ENCODE measurements around the gene GPD1L.
"Not testable (repeated sequence)": the region's sequence is repeated elsewhere in the genome, so short reads cannot be mapped to it uniquely, and the experiment has no call there.

The GPD1L gene

GRCh38 chr3:32106929-32107362 lies 526 bp downstream of the GPD1L start:
- peak; percentile 3 for DNase-seq

GRCh38 chr3:32108224-32108623 lies 1.8 kb downstream of the GPD1L start:
- not testable (repeated sequence) for DNase-seq

- peak; percentile 11 for DNase-seq
These were observed 2.8 kb downstream of the GPD1L start for GRCh38 chr3:32109256-32109655.

GRCh38 chr3:32110233-32110760 lies 3.9 kb downstream of the GPD1L start:
- DNase-seq = no peak

- DNase-seq = no peak
These were observed 5.1 kb downstream of the GPD1L start for GRCh38 chr3:32111560-32111959.

- no peak for DNase-seq
These were observed 7.1 kb downstream of the GPD1L start for GRCh38 chr3:32113566-32113965.

- no peak for DNase-seq
These were observed 7.6 kb downstream of the GPD1L start for GRCh38 chr3:32113981-32114545.

GRCh38 chr3:32114546-32115386 lies 8.3 kb downstream of the GPD1L start:
- not testable (repeated sequence) for DNase-seq

- no peak for DNase-seq
These were observed 10.9 kb downstream of the GPD1L start for GRCh38 chr3:32117320-32117719.

GRCh38 chr3:32118215-32118614 lies 11.8 kb downstream of the GPD1L start:
- no peak for DNase-seq

GRCh38 chr3:32120471-32120870 lies 14.1 kb downstream of the GPD1L start:
- DNase-seq = no peak

GRCh38 chr3:32121137-32121536 lies 14.7 kb downstream of the GPD1L start:
- DNase-seq = no peak

GRCh38 chr3:32123620-32124019 lies 17.2 kb downstream of the GPD1L start:
- DNase-seq = no peak

GRCh38 chr3:32125012-32125411 lies 18.6 kb downstream of the GPD1L start:
- DNase-seq = no peak

- no peak for DNase-seq
These were observed 20.0 kb downstream of the GPD1L start for GRCh38 chr3:32126305-32127015.

- DNase-seq = no peak
These were observed 20.9 kb downstream of the GPD1L start for GRCh38 chr3:32127219-32127826.

GRCh38 chr3:32128936-32129335 lies 22.5 kb downstream of the GPD1L start:
- no peak for DNase-seq

GRCh38 chr3:32129832-32130231 lies 23.4 kb downstream of the GPD1L start:
- no peak for DNase-seq

GRCh38 chr3:32132121-32132520 lies 25.7 kb downstream of the GPD1L start:
- no peak for DNase-seq

- DNase-seq = no peak
These were observed 26.3 kb downstream of the GPD1L start for GRCh38 chr3:32132706-32133105.

GRCh38 chr3:32136703-32137102 lies 30.3 kb downstream of the GPD1L start:
- no peak for DNase-seq

- no peak for DNase-seq
These were observed 31.4 kb downstream of the GPD1L start for GRCh38 chr3:32137870-32138269.

- no peak for DNase-seq
These were observed 32.2 kb downstream of the GPD1L start for GRCh38 chr3:32138545-32139104.
